ENCODE results near the gene NOVA1.
"Not testable (repeated sequence)": the region's sequence is repeated elsewhere in the genome, so short reads cannot be mapped to it uniquely, and the experiment has no call there.

Gene NOVA1, protein sequence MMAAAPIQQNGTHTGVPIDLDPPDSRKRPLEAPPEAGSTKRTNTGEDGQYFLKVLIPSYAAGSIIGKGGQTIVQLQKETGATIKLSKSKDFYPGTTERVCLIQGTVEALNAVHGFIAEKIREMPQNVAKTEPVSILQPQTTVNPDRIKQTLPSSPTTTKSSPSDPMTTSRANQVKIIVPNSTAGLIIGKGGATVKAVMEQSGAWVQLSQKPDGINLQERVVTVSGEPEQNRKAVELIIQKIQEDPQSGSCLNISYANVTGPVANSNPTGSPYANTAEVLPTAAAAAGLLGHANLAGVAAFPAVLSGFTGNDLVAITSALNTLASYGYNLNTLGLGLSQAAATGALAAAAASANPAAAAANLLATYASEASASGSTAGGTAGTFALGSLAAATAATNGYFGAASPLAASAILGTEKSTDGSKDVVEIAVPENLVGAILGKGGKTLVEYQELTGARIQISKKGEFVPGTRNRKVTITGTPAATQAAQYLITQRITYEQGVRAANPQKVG

DNA sequence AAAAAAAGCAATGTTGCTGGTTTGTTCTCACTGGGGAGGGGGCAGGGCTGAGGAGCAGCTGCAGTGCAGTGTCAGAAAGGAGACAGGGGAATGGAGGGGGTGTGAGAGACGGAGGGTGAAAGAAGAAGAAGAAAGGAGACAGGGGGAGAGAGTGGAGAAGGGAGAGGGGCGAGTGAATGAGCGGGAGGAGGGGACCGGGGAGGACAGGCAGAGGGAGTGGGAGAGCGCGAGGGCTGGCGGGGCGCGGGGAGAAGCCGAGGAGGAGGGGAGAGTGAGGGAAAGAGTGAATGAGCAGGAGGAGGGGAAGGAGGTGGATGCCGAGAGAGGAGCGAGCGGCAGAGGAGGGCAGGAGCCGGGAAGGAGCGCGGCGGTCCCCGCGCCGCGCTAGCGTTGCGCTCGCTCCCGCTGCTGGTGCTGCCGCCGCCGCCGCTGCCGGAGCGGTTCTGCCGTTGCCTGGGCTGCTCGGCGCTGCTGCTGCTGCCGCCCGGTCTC lies at the start of gene NOVA1:
TSS of gene NOVA1 (minus strand) at position 445 of the 492 bp plus-strand sequence. CDS start 597 bp downstream, outside the sequence.
- DNase-seq (ENCODE audit: low read depth in 2 of 3, low spot score in 1 of 3): no peak

GRCh38 chr14:26645057-26645456 lies 47.2 kb upstream of the NOVA1 start:
- not testable (repeated sequence) for DNase-seq (ENCODE audit: low read depth in 2 of 3, low spot score in 1 of 3)

GRCh38 chr14:26636561-26636960 lies 38.7 kb upstream of the NOVA1 start:
- DNase-seq (ENCODE audit: low read depth in 2 of 3, low spot score in 1 of 3): no peak

DNA sequence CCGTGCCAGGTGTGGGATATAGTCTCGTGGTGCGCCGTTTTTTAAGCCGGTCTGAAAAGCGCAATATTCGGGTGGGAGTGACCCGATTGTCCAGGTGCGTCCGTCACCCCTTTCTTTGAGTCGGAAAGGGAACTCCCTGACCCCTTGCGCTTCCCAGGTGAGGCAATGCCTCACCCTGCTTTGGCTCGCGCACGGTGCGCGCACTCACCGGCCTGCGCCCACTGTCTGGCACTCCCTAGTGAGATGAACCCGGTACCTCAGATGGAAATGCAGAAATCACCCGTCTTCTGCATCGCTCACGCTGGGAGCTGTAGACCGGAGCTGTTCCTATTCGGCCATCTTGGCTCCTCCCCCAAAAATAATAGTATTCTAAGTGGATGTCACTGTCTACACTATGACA lies 37.1 kb upstream of the NOVA1 start:
- not testable (repeated sequence) for DNase-seq (ENCODE audit: low read depth in 2 of 3, low spot score in 1 of 3)

DNA sequence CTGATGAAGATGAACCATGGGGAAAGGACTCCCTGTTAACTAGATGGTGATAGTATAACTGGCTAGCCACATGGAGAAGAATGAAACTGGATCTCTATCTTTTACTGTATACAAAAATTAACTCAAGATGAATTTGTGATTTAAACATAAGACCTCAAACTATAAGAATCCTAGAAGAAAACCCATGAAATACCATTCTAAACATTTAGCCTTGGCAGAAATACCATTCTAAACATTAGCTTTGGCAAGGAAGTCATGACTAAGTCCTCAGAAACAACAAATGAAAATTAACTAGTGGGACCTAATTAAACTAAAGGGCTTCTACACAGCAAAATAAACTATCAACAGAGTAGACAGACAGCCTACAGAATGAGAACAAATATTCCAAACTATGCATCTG lies 28.4 kb upstream of the NOVA1 start:
- DNase-seq (ENCODE audit: low read depth in 2 of 3, low spot score in 1 of 3): no peak

DNA sequence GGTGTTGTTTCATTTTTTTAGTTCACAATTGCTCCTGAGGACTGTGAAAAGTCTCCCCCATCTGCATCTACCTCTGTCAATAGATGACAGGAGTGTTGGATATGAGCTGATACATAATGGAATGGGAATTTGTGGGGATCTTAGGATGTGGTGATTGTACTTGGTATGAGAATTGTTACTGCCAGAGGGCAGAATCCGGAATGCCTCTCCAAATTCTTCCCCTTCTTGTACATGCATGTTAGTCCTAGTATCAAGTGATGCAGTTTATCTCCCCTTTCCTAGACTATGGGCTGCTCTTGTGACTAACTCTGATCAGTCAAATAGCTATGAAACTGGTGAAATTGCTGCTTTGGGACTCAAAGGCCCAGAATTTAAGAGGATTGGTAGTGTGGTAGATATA lies 24.8 kb upstream of the NOVA1 start:
- no peak for DNase-seq (ENCODE audit: low read depth in 2 of 3, low spot score in 1 of 3)

DNA sequence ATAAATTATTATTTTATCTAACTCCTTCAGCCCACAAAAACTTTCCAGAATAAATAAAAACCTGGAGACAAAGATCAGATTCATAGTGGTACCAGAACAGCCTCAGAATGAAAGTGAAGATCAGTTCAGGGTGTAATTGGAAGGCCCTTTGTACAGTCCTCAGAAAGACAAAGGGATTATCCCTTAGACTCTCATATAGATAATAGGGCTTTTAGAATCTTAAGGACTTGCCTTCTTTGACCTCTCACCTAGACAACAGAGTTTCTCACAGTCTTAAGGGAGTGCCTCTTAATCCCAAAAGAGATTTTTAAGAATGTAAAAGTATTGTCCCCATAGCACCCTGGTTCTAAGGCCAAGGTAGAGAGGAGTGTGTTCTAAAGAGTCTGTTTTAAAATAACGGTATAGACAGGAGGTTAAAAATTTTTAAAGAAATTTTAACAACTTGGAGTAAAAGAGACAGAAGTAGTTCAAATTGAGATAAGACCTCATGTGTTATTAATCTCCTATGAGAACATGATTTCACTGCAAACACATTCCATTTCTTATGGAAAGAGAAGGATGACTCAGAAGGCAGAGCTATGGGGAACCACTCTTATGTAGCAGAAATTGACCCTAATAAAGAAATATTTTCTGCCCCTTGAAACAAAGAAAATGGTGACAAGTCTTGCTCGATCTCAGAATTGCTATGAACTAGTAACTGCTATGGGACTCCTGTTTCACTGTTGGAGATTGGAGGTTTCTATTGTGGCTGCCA lies 24.2 kb upstream of the NOVA1 start:
- no peak for DNase-seq (ENCODE audit: low read depth in 2 of 3, low spot score in 1 of 3)

DNA sequence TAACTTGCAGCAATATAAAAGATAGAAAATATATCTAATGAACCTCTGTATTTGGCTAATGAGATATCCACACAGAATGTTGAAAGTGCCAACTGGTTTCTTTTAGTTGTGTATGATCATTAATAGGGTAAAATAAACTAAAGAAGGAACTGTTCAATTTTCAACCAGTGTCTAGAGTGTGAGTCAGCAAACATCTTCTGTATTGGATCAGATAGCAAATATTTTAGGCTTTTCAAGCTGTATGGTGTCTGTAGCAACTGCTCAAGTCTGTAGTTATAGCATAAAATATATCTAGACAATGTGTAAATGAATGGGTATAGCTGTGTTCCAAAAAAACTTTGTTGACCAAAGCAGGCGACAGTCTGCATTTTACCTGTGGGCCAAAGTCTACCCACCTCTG lies 23.5 kb upstream of the NOVA1 start:
- DNase-seq (ENCODE audit: low read depth in 2 of 3, low spot score in 1 of 3): no peak

DNA sequence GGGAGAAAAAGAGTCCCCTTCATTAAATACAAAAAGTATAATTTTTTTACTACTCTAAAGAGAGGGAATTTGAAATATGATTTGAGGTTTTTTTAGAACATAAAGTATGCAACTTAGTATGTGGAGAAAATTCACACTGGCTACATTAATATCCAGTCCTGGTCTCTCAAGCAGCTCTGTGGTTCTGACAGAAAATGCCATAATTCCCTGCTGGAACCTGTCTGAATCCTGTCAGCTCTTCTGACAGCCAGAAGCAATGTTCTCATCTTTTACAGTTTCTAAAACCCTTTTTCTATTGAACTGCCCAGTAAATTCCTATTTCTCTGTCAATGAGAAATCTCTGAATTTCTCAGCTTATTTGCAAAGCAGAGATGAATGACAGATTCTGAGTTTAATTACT lies 13.4 kb upstream of the NOVA1 start:
- no peak for DNase-seq (ENCODE audit: low read depth in 2 of 3, low spot score in 1 of 3)

- DNase-seq (ENCODE audit: low read depth in 2 of 3, low spot score in 1 of 3): no peak
These were observed 9.0 kb upstream of the NOVA1 start for GRCh38 chr14:26606729-26607312.

DNA sequence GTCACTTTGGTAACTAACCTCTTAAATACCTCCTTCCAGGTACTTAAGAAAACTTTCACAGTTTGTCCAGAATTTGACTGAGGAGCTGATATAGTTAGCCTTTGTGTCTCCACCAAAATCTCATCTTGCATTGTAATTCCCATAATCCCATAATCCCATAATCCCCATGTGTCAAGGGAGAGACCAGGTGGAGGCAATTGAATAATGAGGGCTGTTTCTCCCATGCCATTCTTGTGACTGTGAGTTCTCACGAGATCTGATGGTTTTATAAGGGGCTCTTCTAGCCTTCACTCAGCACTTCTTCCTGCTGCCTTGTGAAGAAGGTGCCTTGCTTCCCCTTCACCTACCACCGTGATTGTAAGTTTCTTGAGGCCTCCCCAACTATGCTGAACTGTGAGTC lies 7.8 kb upstream of the NOVA1 start:
- DNase-seq (ENCODE audit: low read depth in 2 of 3, low spot score in 1 of 3): no peak

DNA sequence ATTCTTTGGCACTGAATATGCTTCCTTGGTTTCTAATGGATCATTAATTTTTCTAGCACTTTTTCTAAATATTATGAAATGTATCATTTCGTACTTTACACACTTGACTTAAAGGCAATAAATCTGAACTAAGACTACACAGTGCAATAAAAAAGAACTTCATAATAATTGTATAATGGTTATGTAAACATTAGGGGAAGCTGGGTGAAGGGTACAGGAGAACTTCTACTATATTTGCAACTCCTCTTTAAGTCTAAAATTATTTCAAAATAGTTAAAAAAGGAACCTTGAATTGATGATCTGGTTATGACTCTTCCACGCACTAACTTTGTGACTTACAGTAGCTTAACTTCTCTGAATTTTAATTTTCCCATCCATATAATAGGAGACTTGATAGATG lies 5.1 kb upstream of the NOVA1 start:
- no peak for DNase-seq (ENCODE audit: low read depth in 2 of 3, low spot score in 1 of 3)

DNA sequence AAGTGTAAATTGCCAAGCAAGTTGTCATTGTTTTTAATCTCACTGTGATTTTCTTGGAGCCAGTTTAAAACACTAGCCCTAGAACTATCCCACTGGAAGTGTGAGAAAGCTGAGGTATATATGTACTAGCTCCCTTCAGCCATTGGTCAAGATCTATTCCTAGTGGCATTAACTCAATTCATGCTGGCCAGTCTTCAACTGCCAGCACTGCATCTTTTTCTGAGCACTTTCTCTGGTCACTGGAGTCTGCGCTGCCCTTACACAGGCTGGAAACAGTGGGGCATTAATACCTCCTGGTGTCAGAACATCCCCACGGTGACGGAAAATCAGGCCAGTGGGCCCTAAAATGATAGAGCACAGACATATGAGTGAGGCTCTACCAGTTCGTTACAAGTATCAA lies 4.0 kb upstream of the NOVA1 start:
- no peak for DNase-seq (ENCODE audit: low read depth in 2 of 3, low spot score in 1 of 3)

DNA sequence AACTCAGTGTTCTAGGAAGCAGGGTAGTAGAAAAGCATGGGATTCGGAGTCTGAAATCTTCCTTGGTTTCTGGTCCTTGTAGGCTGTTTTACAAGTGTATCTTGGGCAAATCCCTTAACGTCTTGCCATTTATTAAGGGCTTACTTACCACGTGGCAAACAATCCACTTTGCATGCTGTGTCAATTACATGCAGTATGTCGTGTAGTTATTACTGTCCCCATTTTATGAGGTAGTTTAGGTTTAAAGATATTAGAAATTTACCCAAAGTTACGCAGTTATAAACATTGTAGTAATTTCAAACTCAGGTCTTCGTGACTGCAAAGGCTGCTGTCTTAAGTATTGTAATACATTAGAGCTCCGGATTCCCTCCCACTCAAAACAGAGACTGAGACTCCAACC lies 1.5 kb upstream of the NOVA1 start:
- no peak for DNase-seq (ENCODE audit: low read depth in 2 of 3, low spot score in 1 of 3)

- no peak for DNase-seq (ENCODE audit: low read depth in 2 of 3, low spot score in 1 of 3)
These were observed 869 bp upstream of the NOVA1 start for GRCh38 chr14:26598672-26599131.

DNA sequence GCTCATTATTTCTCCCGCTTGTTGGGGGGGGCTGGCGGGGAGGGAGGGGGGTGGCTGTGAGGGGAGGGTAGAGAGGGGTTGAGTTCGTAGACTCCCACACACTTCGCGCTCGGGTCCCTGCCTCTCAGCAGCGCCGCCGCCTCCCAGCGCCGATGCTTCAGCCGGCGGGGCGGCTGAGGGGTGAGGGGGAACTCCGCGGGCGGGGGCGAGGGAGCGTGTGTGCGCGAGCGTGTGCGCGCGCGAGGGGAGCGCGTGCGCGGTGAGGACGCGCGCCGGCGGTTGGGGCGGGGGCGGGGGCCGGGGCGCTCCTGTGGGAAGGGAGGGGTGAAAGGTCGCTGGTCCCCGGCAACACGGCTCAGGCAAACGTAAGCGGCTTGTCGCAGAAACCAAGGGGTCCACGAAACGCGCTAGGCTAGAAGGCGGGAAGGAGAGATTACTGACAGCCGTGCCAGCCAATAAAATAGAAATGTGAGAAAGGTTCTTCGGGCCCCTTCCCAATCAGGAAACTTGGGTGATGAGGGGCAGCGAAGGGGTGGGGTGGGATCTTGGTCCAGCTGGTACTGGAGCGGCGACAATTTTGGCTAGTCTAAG lies 343 bp upstream of the NOVA1 start:
- no peak for DNase-seq (ENCODE audit: low read depth in 2 of 3, low spot score in 1 of 3)

DNA sequence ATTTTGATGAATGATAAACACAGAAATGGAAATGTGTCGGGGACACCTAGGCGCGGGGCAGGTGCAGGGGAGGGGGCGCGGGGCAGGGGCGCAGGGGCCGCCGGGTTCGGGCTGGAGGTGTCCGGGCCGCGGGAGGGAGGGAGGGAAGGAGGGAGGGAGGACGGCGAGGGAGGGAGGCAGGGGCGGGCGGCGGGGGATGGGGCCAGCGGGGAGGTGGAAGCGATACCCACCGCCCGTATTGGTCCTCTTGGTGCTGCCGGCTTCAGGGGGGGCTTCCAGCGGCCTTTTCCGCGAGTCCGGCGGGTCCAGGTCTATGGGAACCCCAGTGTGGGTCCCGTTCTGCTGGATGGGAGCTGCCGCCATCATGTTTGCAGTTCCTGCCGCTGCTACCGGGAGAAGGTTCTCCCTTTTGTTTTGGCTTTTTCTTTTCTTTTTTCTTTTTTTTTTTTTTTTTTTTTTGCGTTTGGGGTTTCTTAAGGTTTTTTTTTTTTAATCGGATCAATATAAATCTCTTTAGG lies 703 bp downstream of the NOVA1 start:
- DNase-seq (ENCODE audit: low read depth in 2 of 3, low spot score in 1 of 3): no peak

DNA sequence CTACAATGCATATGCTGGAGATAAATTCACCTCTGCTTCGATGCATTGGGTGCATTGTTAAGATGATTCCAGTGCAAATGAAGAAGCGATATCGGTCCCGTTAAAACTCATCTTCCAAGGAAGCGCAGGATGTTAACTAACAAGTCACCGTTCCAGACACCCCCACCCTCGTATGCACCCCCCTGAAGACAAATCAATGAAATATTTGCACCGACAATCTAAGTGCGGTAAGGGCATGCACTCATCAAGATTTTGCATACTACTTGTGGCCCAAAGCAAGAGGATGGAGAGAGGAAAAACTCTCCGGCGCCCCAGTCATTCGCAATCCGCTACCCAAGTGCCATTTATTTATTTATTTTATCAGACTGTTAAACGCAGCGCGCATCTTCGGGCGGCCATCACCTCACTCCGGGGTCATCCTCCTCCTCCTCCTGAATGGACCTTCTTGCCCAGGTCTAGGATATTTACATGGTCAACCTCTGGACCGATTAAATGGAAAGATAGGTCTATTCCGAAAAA lies 1.2 kb downstream of the NOVA1 start:
- DNase-seq (ENCODE audit: low read depth in 2 of 3, low spot score in 1 of 3): no peak

DNA sequence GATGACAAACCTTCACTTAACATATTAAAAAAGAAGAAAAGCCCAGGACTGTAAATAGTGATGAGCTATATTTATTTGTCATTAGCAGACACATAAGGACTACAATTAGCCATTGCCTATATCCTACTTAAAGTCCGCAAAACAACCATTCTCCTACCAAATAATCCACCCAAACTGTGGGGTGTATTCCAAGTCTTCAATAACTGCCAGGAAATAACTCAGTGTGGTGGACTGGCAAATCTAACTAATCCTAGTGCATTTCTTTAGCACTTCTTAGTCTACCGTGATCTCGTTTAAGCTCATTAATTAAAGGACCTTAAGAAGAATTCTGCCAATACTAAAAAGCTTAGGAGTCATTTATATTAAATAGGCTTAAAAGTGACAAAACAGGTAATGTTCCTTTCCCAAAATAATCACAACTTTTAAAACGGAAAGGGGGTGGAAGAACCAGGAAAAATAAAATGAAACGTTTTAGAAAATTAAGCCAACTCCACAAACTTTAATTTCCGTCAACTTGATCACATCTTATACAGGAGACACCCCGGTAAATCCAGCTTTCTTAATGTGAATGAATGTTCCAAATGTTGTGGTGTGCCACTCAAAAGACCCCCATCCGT lies 1.8 kb downstream of the NOVA1 start:
- DNase-seq (ENCODE audit: low read depth in 2 of 3, low spot score in 1 of 3): no peak

GRCh38 chr14:26594756-26595545 lies 2.9 kb downstream of the NOVA1 start:
- DNase-seq (ENCODE audit: low read depth in 2 of 3, low spot score in 1 of 3): no peak

Measured in stimulated activated CD4-positive, alpha-beta T cell treated with anti-CD3 and anti-CD28 coated beads, Interleukin-12 subunit alpha, Interleukin-12 subunit beta, amount 100 ng/mL, for 48 hours (primary cell).